Sigmoid colon (tissue), 7 donors: Measurements from ENCODE around the gene KRT72. TPM values are rescaled to one million over a fixed set of nuclear protein-coding genes. Genes with fewer than 3 reads are reported as not detected.

ENCODE experiments used
- DNase-seq: peaks from one replicate; pipeline ENCODE4 v3.0.0-alpha.2; 2019
- H3K27ac ChIP-seq, 4 donors: fragments of 200-600 bp; sonication (generic); one replicate each; pipeline ENCODE4 v1.5.1; 2016 to 2019; ENCODE audit warnings: mild to moderate bottlenecking in 1 of 4
- H3K27me3 ChIP-seq, 3 donors: fragments of 200-600 bp; sonication (generic); one replicate each; pipeline ENCODE4 v1.5.1; 2019; ENCODE audit warnings: mild to moderate bottlenecking in 1 of 3
- H3K36me3 ChIP-seq, 4 donors: fragments of 200-600 bp; sonication (generic); one replicate each; pipeline ENCODE4 v1.5.1; 2016 to 2019
- H3K4me1 ChIP-seq, 4 donors: fragments of 200-600 bp; sonication (generic); one replicate each; pipeline ENCODE4 v1.5.1; 2017 to 2019
- H3K4me3 ChIP-seq, 4 donors: fragments of 200-600 bp; sonication (generic); one replicate each; pipeline ENCODE4 v1.5.1; 2017 to 2019; ENCODE audit warnings: mild to moderate bottlenecking in 2 of 4, moderate library complexity in 1 of 4
- H3K9me3 ChIP-seq, 4 donors: fragments of 200-600 bp in 3 of 4; sonication (generic) in 3 of 4; one replicate each; pipeline versions ENCODE4 v1.5.1 to v1.6.1; 2013 to 2019
- CTCF ChIP-seq, 4 experiments: fragments of 450-650 bp in 3 of 4; fragments of 200-600 bp in 1 of 4; IDR thresholded peaks; one replicate each; pipeline ENCODE4 v1.5.1; 2016 to 2019; ENCODE audit warnings: antibody characterized with exemption in 4 of 4, mild to moderate bottlenecking in 3 of 4, moderate library complexity in 2 of 4
- EP300 ChIP-seq, 4 donors: sonication (generic); formaldehyde crosslinking; IDR thresholded peaks; one replicate each; pipeline ENCODE4 v1.6.1; 2017; ENCODE audit warnings: antibody characterized with exemption in 4 of 4
- POLR2A ChIP-seq, 2 donors: fragments of 450-650 bp; IDR thresholded peaks; one replicate each; pipeline ENCODE4 v1.6.1; 2016; ENCODE audit warnings: antibody characterized with exemption in 2 of 2, mild to moderate bottlenecking in 2 of 2, moderate library complexity in 2 of 2
- POLR2AphosphoS5 ChIP-seq, 4 donors: sonication (generic); formaldehyde crosslinking; IDR thresholded peaks; one replicate each; pipeline ENCODE4 v1.6.1; 2017; ENCODE audit warnings: antibody characterized with exemption in 4 of 4
- WGBS, 2 donors: extraction: QIAGEN DNeasy Blood & Tissue Kit; methylation state at CpG; one replicate each; pipeline ENCODE4 v1.1.7; 2013; 5-methylcytosine and 5-hydroxymethylcytosine counted together
- intact Hi-C: fragments of 100-400 bp; cut with DNase I; formaldehyde crosslinking; loops from one replicate; pipeline ENCODE4 v1.15.1; 2023
- polyA plus RNA-seq, 3 donors: library from polyadenylated mRNA; stranded (reverse); fragments of 200-250 nt; gene quantifications; one replicate each; pipeline ENCODE4 v1.2.3, GENCODE V29; 2013
- total RNA-seq, 4 donors: library from RNA; depleted of rRNA; stranded (reverse); fragments of >200 nt; gene quantifications; one replicate each; pipeline ENCODE4 v1.1.0, GENCODE V29; 2016
- donor health status: healthy with polysubstance abuse.
- donor health status: Bipolar disorder and iron deficiency.
- donor health status: healthy.

The KRT72 gene
- total and polyA plus RNA-seq, 7 donors = 0.79 TPM; not detected in 6

- Histone ChIP-seq H3K27me3 (peaks cover 0 to 27% (median 10%) of the 10 kb centered on the region in 3 donors), H3K4me1 (no peaks in the 10 kb centered on the region), H3K27ac (no peak overlapping the region), H3K4me3 (no peak overlapping the region), H3K36me3 (no peaks in the 10 kb centered on the region), H3K9me3 (no peaks in the 10 kb centered on the region)
- intact Hi-C loops = no loop called here
- TF ChIP-seq EP300 (IDR thresholded peaks at IDR 0.05) (no peak), CTCF (IDR thresholded peaks at IDR 0.05) (no peak), POLR2AphosphoS5 (IDR thresholded peaks at IDR 0.05) (no peak), POLR2A (IDR thresholded peaks at IDR 0.05) (no peak)
- WGBS, 2 donors = 95% methylated on average over 6 of the region's 6 CpGs
- DNase-seq = no peak
These were observed 9.8 kb upstream of the KRT72 start for GRCh38 chr12:52611080-52611468.

GRCh38 chr12:52608826-52609630 lies 7.8 kb upstream of the KRT72 start:
- Histone ChIP-seq H3K4me3 (no peak overlapping the region), H3K9me3 (no peaks in the 10 kb centered on the region), H3K36me3 (no peaks in the 10 kb centered on the region), H3K27ac (no peak overlapping the region), H3K27me3 (peaks cover 0 to 27% (median 10%) of the 10 kb centered on the region in 3 donors), H3K4me1 (no peaks in the 10 kb centered on the region)
- no peak for DNase-seq
- intact Hi-C loops = no loop called here
- 74 to 83% methylated on average over 8 of the region's 8 CpGs for WGBS, 2 donors
- TF ChIP-seq POLR2A (IDR thresholded peaks at IDR 0.05) = no peak
- no peak for TF ChIP-seq CTCF (IDR thresholded peaks at IDR 0.05)
- TF ChIP-seq POLR2AphosphoS5 (IDR thresholded peaks at IDR 0.05) = no peak
- no peak for TF ChIP-seq EP300 (IDR thresholded peaks at IDR 0.05)

GRCh38 chr12:52608161-52608560 lies 6.9 kb upstream of the KRT72 start:
- H3K9me3 ChIP-seq = no peaks in the 10 kb centered on the region
- H3K27ac ChIP-seq = no peak overlapping the region
- no peaks in the 10 kb centered on the region for H3K36me3 ChIP-seq
- H3K4me3 ChIP-seq = no peak overlapping the region
- intact Hi-C loops = no loop called here
- no peaks in the 10 kb centered on the region for H3K4me1 ChIP-seq
- WGBS, 2 donors = 74 to 78% methylated on average over 6 of the region's 6 CpGs
- TF ChIP-seq CTCF (IDR thresholded peaks at IDR 0.05) = no peak
- TF ChIP-seq POLR2A (IDR thresholded peaks at IDR 0.05) = no peak
- no peak for TF ChIP-seq EP300 (IDR thresholded peaks at IDR 0.05)
- no peak for TF ChIP-seq POLR2AphosphoS5 (IDR thresholded peaks at IDR 0.05)
- peaks cover 0 to 28% (median 10%) of the 10 kb centered on the region in 3 donors for H3K27me3 ChIP-seq
- no peak for DNase-seq

GRCh38 chr12:52607314-52607713 lies 6.1 kb upstream of the KRT72 start:
- no peaks in the 10 kb centered on the region for H3K4me1 ChIP-seq
- H3K4me3 ChIP-seq = no peak overlapping the region
- 50 to 69% methylated on average over 1 of the region's 1 CpG for WGBS, 2 donors
- TF ChIP-seq EP300 (IDR thresholded peaks at IDR 0.05) (no peak), CTCF (IDR thresholded peaks at IDR 0.05) (no peak), POLR2AphosphoS5 (IDR thresholded peaks at IDR 0.05) (no peak), POLR2A (IDR thresholded peaks at IDR 0.05) (no peak)
- intact Hi-C loops = no loop called here
- no peak for DNase-seq
- peaks cover 0 to 37% (median 17%) of the 10 kb centered on the region in 3 donors for H3K27me3 ChIP-seq
- no peak overlapping the region for H3K27ac ChIP-seq
- no peaks in the 10 kb centered on the region for H3K9me3 ChIP-seq
- H3K36me3 ChIP-seq = no peaks in the 10 kb centered on the region
